Activated naive CD8-positive, alpha-beta T cell treated with anti-CD3 and anti-CD28 coated beads for 36 hours (primary cell): ENCODE data around the gene KRTAP10-8. TPM values are rescaled to one million over a fixed set of nuclear protein-coding genes. Genes with fewer than 3 reads are reported as not detected.
"Not testable (repeated sequence)": the region's sequence is repeated elsewhere in the genome, so short reads cannot be mapped to it uniquely, and the experiment has no call there.

Experiments used
- DNase-seq: peaks from one replicate; pipeline ENCODE4 v3.0.0; 2021
- H3K27ac Mint-ChIP-seq: one replicate; pipeline ENCODE4 v1.8.0; 2022; ENCODE audit warnings: mild to moderate bottlenecking, moderate library complexity, mixed read lengths
- H3K27me3 Mint-ChIP-seq: one replicate; pipeline ENCODE4 v1.8.0; 2022; ENCODE audit warnings: mild to moderate bottlenecking, mixed read lengths
- H3K36me3 Mint-ChIP-seq: one replicate; pipeline ENCODE4 v1.8.0; 2021; ENCODE audit warnings: mild to moderate bottlenecking, mixed read lengths
- H3K4me1 Mint-ChIP-seq: one replicate; pipeline ENCODE4 v1.8.0; 2021; ENCODE audit warnings: mixed read lengths
- H3K4me3 Mint-ChIP-seq: one replicate; pipeline ENCODE4 v1.8.0; 2022; ENCODE audit warnings: mild to moderate bottlenecking, moderate library complexity, mixed read lengths
- H3K9me3 Mint-ChIP-seq: one replicate; pipeline ENCODE4 v1.8.0; 2022; ENCODE audit warnings: mixed read lengths
- total RNA-seq, 2 experiments: library from RNA; stranded (reverse); gene quantifications; one replicate each; pipeline ENCODE4 v1.2.3, GENCODE V29; 2021

The KRTAP10-8 gene
- total RNA-seq, 2 experiments from 2014 or later, result not detected

DNA sequence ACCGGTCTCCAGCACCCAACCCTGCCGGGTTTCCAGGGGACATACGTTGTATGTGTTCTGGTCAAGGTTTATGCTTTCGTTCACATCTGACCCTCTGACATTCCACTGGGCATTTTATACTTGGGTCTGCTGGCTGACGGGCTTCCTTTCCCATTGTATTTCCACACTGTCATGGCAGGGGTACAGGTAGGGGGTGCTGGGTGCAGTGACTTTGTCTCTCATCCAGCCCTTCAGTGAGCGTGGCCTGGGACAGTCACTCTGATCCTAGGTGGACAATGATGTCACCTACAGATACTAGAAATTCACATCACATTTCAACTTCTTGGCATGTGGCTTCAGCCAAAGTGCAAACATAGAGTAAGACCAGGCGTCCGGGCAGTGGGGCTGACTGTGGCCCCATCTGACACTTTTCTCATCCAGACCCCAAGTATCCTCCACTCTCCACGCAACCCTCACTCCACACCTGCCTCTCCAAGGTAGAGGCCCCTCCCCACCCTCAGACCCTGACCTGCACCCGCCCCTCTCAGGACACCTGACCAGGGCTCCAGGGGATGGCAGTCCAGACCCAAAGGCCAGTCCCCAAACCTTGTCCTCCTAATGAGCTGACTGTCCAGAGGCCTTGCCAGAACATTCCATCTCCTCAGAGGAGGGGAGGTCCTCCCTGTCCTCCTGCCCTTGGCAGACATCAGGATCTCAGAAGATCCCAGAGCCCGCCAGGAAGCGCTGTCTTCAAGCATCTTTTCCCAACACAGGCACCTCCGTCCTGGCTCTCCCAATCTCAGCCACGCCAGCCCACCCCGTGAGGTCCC lies 24.5 kb downstream of the KRTAP10-8 start:
- Mint-ChIP-seq H3K4me3 (no peak overlapping the region), H3K27me3 (no peaks in the 10 kb centered on the region)

DNA sequence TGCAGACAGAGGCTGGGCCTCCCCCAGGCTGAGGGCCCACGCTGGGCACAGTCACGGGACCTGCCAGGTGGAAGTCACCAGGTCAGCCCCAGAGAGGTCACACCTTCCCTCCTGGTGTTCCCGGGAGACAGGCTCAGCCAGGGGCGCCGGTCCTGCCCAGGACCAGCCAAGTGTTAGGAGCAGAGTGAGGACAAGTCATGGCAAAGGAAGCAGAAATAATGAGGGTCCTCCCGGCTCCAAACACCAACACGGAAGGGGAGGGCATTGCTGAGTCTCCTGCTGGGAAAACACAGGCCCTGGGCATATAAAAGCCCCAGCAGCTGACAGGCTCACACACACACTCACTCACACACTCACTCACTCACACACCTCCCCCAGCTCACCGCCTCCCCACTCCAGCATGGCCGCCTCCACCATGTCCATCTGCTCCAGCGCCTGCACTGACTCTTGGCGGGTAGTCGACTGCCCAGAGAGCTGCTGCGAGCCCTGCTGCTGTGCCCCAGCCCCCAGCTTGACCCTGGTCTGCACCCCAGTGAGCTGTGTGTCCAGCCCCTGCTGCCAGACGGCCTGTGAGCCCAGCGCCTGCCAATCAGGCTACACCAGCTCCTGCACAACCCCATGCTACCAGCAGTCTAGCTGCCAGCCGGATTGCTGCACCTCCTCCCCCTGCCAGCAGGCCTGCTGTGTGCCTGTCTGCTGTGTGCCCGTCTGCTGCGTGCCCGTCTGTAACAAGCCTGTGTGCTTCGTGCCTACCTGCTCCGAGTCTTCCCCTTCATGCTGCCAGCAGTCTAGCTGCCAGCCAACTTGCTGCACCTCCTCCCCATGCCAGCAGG lies 25.4 kb downstream of the KRTAP10-8 start, which contains the start of gene KRTAP10-10:
TSS of gene KRTAP10-10 (plus strand) at position 339 of the 833 bp plus-strand sequence. CDS start at position 401, 62 bp downstream.
- Mint-ChIP-seq H3K9me3 (peaks cover 16% of the 10 kb centered on the region), H3K4me1 (no peaks in the 10 kb centered on the region), H3K36me3 (peaks cover 4% of the 10 kb centered on the region), H3K27me3 (no peaks in the 10 kb centered on the region), H3K27ac (no peak within 1 kb of the TSS), H3K4me3 (no peak within 1 kb of the TSS)
- no peak for DNase-seq

More for the DNA sequence above, 24.5 kb downstream of the KRTAP10-8 start:
- Mint-ChIP-seq H3K9me3 (peaks cover 19% of the 10 kb centered on the region), H3K27ac (no peak overlapping the region), H3K36me3 (peaks cover 8% of the 10 kb centered on the region), H3K4me1 (no peaks in the 10 kb centered on the region)
- DNase-seq, result no peak

DNA sequence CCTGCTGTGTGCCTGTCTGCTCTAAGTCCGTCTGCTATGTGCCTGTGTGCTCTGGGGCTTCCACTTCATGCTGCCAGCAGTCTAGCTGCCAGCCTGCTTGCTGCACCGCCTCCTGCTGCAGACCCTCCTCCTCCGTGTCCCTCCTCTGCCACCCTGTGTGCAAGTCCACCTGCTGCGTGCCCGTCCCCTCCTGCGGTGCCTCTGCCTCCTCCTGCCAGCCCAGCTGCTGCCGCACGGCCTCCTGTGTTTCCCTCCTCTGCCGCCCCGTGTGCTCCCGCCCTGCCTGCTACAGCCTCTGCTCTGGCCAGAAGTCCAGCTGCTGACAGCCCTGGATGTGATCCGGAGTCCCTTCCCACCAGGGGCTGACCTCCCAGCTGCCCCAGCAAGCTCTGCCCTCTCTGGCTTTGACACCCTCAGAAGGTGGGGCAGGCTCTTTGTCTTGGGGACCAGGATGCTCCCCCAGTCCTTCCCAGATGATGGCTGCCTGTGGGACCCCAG lies 26.0 kb downstream of the KRTAP10-8 start:
- DNase-seq, H3K4me1 Mint-ChIP-seq, H3K27ac Mint-ChIP-seq, H3K4me3 Mint-ChIP-seq, H3K27me3 Mint-ChIP-seq, H3K36me3 Mint-ChIP-seq: not testable (repeated sequence)
- H3K9me3 Mint-ChIP-seq, result peaks cover 17% of the 10 kb centered on the region

DNA sequence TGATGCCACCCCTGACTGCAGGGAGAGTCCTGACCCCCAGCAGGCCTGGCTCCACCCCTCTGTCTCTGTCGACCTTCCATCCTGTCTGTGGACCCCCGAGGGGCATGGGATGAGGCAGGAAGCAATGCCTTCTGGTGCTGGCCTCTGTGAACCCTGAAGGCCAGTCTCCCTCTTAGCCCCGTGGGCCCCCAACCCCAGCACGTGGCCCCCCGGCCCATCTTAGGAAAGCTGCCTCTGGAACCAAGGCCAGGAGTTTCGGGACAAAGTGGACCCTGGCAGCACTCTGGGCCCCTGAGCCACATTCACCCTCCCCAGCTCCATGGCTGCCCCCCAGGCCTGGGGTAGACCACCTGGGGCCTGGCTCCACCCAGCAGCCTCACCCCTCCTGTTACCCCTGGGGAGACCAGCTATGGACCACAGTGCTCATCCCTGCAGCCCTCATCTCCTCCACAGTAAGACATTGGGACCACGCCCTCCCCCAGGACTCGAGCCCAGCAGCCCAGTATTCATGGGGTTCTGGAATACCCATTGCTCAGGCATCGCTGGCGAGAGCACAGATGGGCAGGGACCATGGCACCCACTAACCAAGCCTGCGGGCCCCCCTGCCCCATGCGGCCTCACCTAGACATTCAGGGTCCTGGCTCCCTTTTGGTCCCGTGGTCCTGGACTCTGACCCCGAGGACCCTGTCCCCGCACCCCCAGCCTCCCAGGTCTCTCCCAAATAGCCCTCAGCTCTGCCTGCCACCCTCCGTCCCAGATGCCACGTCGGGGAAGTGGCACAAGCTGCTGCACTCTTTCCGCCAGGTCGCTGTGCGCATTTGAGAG lies 26.8 kb downstream of the KRTAP10-8 start:
- H3K27me3 Mint-ChIP-seq, H3K4me3 Mint-ChIP-seq, DNase-seq, H3K4me1 Mint-ChIP-seq, H3K36me3 Mint-ChIP-seq, H3K27ac Mint-ChIP-seq: not testable (repeated sequence)
- peaks cover 19% of the 10 kb centered on the region for H3K9me3 Mint-ChIP-seq

DNA sequence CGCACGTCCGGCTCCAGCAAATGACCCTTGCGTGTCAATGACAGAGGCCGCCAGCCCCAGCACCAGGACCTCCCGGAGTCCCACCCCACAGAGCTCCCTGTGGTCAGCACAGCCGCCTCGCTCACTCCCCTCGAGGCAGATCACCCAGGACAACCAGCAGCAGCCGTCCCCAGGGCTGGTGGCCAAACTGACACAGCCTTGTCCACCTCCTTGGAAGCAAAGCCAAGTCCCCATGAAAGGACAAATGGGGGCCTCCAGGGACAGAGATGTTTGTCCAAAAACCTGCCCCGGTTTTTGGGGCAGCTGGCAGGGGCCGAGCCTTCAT lies 27.4 kb downstream of the KRTAP10-8 start:
- Mint-ChIP-seq H3K4me3 (no peak overlapping the region), H3K27ac (no peak overlapping the region), H3K4me1 (no peaks in the 10 kb centered on the region), H3K9me3 (peaks cover 23% of the 10 kb centered on the region), H3K27me3 (no peaks in the 10 kb centered on the region), H3K36me3 (peaks cover 3% of the 10 kb centered on the region)
- no peak for DNase-seq

DNA sequence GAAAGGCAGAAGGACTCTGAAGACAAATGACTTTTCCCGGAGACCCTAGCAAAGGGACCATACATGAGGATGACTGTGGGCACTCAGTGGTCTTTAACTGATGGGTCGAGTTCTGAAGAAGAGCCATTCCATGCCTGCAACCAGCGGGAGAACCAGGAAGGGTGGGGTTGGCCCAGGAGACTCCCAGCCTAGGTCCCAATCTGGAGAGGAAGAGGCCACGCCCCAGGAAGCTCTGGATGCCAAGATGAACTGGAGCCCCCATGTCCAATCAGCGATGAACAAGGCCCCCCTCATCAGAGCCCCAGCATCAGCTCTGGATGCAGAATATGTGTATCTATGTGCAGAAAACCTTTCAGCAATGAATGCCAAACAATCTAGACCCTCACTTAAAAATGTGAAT lies 28.9 kb downstream of the KRTAP10-8 start:
- Mint-ChIP-seq H3K27me3 (no peaks in the 10 kb centered on the region), H3K36me3 (peaks cover 8% of the 10 kb centered on the region), H3K9me3 (peaks cover 32% of the 10 kb centered on the region), H3K27ac (no peak overlapping the region), H3K4me3 (no peak overlapping the region), H3K4me1 (no peaks in the 10 kb centered on the region)
- DNase-seq, result no peak

DNA sequence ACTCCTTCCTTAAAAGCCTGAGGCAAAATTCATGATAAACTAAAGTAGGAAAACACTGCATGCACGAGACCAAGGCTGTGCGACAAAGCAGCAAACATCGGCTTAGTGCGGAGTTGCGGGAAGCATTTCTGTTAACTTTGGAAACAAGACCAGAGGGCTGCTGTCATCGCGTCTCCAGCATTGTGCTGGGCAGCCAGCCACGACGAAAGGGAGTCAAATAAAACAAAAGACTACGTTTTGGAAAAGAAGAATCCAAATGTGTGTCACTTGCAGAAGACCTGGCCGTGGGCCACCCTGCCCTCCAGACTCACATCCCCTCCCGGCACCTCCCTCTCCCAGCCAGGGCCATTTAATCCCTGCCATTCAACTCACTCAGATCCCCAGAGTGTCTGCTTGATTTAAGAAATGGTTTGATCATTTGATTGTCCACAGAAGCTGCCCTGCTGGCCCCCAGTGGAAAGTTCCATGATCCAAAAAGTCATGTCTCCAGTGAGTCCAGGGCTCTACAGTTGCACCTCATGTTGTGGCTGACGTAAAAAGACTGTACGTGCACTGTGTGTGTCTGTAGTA lies 31.9 kb downstream of the KRTAP10-8 start:
- Mint-ChIP-seq H3K27ac (no peak overlapping the region), H3K9me3 (peaks cover 32% of the 10 kb centered on the region), H3K4me1 (no peaks in the 10 kb centered on the region), H3K36me3 (peaks cover 8% of the 10 kb centered on the region), H3K4me3 (no peak overlapping the region), H3K27me3 (no peaks in the 10 kb centered on the region)
- DNase-seq, result no peak

DNA sequence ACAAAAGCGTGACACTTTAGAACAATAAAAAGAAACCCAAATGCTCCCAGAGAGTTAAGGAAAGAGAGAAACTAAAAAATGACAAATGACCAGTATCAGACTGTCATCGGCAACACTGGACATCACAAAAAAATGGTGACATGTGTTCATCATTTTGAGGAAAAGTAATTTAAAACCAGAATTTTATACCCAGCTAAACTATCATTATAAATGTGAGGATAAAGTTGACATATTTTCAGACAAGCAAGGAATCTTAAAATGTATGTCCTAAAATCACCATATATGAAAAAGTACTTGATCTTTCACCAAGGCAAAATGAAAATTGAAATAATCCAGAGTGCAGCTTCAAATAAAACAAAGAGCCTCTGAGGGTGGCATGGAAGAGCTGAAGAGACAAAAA lies 33.0 kb downstream of the KRTAP10-8 start:
- H3K27ac Mint-ChIP-seq, result no peak overlapping the region

DNA sequence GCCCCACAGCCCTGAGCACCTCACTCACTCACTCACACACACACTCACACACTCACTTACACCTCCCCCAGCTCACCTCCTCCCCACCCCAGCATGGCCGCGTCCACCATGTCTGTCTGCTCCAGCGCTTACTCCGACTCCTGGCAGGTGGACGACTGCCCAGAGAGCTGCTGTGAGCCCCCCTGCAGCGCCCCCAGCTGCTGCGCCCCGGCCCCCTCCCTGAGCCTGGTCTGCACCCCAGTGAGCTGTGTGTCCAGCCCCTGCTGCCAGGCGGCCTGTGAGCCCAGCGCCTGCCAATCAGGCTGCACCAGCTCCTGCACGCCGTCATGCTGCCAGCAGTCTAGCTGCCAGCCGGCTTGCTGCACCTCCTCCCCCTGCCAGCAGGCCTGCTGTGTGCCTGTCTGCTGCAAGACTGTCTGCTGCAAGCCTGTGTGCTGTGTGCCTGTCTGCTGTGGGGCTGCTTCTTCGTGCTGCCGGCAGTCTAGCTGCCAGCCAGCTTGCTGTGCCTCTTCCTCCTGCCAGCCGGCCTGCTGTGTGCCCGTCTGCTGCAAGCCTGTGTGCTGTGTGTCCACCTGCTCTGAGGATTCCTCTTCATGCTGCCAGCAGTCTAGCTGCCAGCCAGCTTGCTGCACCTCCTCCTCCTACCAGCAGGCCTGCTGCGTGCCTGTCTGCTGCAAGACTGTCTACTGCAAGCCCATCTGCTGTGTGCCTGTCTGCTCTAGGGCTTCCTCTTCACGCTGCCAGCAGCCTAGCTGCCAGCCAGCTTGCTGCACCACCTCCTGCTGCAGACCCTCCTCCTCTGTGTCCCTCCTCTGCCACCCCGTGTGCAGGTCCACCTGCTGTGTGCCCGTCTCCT lies 34.7 kb downstream of the KRTAP10-8 start, which contains the start of gene KRTAP10-11:
TSS of gene KRTAP10-11 (plus strand) at position 49 of the 856 bp plus-strand sequence. CDS start at position 94, 45 bp downstream.
- H3K27me3 Mint-ChIP-seq, H3K4me1 Mint-ChIP-seq, H3K36me3 Mint-ChIP-seq, H3K4me3 Mint-ChIP-seq, DNase-seq, H3K27ac Mint-ChIP-seq: not testable (repeated sequence)
- H3K9me3 Mint-ChIP-seq, result peaks cover 27% of the 10 kb centered on the region

More for the DNA sequence above, 33.0 kb downstream of the KRTAP10-8 start:
- Mint-ChIP-seq H3K9me3 (peaks cover 32% of the 10 kb centered on the region), H3K4me1 (no peaks in the 10 kb centered on the region), H3K36me3 (peaks cover 8% of the 10 kb centered on the region), H3K27me3 (no peaks in the 10 kb centered on the region), H3K4me3 (no peak overlapping the region)
- no peak for DNase-seq

DNA sequence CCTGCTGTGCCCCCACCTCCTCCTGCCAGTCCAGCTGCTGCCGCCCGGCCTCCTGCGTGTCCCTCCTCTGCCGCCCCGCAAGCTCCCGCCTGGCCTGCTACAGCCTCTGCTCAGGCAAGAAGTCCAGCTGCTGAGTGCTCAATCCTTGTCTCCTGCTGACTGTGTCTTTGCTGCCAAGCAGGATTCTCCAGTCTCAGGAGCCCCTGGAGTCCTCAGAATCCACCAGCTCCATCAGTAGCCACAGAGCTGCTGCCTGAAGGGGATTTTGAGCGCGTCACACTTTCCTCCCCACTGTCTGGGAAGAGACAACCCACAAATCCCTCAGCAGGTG lies 35.3 kb downstream of the KRTAP10-8 start:
- Mint-ChIP-seq H3K4me1 (no peaks in the 10 kb centered on the region), H3K36me3 (peaks cover 5% of the 10 kb centered on the region), H3K9me3 (peaks cover 25% of the 10 kb centered on the region), H3K27ac (no peak overlapping the region), H3K27me3 (no peaks in the 10 kb centered on the region), H3K4me3 (no peak overlapping the region)
- DNase-seq, result no peak

DNA sequence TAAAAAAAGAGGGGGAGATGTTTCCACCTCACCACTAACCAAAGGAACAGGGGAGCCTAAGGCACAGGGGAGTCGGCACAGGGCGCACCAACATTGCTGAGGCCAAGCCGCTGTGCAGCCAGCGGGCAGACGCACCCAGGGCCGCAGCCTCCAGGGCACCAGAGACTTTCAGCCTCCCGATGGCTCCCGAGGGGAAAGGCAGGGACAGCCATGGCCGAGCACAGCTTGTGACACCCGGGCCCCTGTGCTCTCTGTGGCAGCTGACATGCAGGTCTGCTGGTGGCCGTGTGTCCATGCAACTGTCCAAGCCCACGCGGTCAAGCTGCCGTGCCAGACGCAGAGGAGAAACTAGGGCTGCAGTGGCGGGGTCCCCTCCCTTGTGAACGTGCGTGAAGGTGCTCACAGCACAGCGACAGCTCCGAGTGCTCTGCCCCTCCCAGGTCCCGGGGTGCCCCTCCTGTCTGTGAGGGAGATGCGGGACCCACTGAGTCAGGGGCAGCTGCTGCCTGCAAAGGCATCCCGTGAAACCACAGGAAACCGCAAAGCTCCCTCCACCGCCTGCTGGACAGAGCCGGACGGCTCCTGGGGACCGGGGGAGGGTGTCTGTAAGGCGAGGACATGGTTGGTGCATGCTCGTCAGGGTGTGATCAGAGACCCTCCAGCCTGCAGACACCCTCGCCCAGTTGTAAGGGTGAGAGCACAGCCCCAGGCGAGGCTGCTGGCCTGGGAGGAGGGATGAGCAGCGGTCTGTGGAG lies 36.9 kb downstream of the KRTAP10-8 start:
- no peak for DNase-seq
- H3K36me3 Mint-ChIP-seq, result peaks cover 7% of the 10 kb centered on the region
- peaks cover 3% of the 10 kb centered on the region for H3K4me1 Mint-ChIP-seq
- H3K27ac Mint-ChIP-seq, result no peak overlapping the region
- no peak overlapping the region for H3K4me3 Mint-ChIP-seq
- no peaks in the 10 kb centered on the region for H3K27me3 Mint-ChIP-seq
- H3K9me3 Mint-ChIP-seq, result peaks cover 20% of the 10 kb centered on the region

DNA sequence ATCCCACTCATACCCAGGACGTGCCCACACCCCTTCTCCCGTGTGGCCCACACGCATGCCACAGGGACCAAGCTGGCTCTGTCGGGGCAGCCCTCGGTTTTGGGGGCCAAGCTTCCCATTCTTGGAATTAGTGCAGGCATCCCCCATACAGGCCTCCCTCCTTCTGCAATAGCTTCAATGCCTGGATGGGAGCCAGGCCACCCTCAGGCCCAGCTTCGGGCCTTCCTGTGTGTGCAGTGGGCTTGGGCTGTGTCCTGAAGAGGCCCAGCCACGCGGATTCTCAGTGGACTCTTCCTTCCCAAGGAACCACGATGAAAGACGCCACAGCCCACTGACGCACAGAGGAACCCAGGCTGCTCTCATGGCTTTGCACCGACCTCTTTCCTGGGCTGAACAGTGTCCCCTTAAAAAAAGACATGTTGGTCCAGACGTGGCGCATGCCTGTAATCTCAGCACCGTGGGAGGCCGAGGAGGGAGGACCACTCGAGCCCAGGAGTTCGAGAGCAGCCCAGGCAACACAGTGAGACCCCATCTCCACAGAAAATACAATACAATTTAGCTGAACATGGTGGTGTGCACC lies 37.7 kb downstream of the KRTAP10-8 start:
- H3K27ac Mint-ChIP-seq, result no peak overlapping the region

More for the DNA sequence above, 37.7 kb downstream of the KRTAP10-8 start:
- H3K4me1 Mint-ChIP-seq, result peaks cover 12% of the 10 kb centered on the region
- no peak for DNase-seq
- H3K27me3 Mint-ChIP-seq, result no peaks in the 10 kb centered on the region
- H3K36me3 Mint-ChIP-seq, result peaks cover 14% of the 10 kb centered on the region
- no peak overlapping the region for H3K4me3 Mint-ChIP-seq
- H3K9me3 Mint-ChIP-seq, result peaks cover 16% of the 10 kb centered on the region
